K562 (cell line): Measurements from ENCODE around the gene CCDC178.

Experiments used
- MAX ChIP-seq: sonication (generic); formaldehyde crosslinking; IDR thresholded peaks from 2 replicates; pipeline ENCODE4 v1.9.0; 2022; ENCODE audit warnings: mild to moderate bottlenecking, missing genetic modification reagents
- TAF1 ChIP-seq: IDR thresholded peaks from 2 replicates; pipeline ENCODE4 v1.6.1; 2011; ENCODE audit warnings: mild to moderate bottlenecking, low read length, moderate library complexity; ENCODE audit not compliant: insufficient read depth, control insufficient read depth, severe bottlenecking; ENCODE audit errors: extremely low read depth
- ZNF133 ChIP-seq: fragments of 250-450 bp; sonication (Bioruptor Pico); IDR thresholded peaks from 2 replicates; pipeline ENCODE4 v1.4.0; 2020; ENCODE audit warnings: mild to moderate bottlenecking
- ZNF274 ChIP-seq: IDR thresholded peaks from 2 replicates; pipeline ENCODE4 v1.6.1; 2011; ENCODE audit warnings: low read depth, mild to moderate bottlenecking, low read length, moderate library complexity, borderline replicate concordance
- TF ChIP-seq, protein P1 (sequence below): fragments of 450-650 bp; formaldehyde crosslinking; IDR thresholded peaks from 2 replicates; pipeline ENCODE4 v1.4.0; 2022; ENCODE audit warnings: missing genetic modification characterization

DNA sequence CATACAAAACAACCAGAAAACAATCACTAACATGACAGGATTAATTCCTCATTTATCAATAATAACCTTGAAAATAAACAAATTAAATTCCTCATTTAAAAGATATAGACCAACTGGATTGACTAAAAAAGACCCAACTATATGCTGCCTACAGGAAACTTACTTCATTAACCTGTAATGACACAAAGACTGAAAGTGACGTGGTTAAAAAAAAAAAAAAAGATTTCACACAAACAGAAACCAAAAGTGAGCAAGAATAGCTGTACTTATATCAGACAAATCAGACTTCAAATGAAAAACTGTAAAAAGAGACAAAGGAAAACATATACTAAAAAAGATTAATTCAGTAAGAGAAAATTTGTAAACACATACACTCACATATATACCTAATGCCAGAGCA, 201.2 kb downstream of the CCDC178 start:
- TF ChIP-seq ZNF274: no peak
- TF ChIP-seq ZNF133 (CRISPR knock-in tag): no peak
- no peak for TF ChIP-seq MAX (CRISPR knock-in tag)
- TF ChIP-seq, protein P1, sequence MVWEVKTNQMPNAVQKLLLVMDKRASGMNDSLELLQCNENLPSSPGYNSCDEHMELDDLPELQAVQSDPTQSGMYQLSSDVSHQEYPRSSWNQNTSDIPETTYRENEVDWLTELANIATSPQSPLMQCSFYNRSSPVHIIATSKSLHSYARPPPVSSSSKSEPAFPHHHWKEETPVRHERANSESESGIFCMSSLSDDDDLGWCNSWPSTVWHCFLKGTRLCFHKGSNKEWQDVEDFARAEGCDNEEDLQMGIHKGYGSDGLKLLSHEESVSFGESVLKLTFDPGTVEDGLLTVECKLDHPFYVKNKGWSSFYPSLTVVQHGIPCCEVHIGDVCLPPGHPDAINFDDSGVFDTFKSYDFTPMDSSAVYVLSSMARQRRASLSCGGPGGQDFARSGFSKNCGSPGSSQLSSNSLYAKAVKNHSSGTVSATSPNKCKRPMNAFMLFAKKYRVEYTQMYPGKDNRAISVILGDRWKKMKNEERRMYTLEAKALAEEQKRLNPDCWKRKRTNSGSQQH (CRISPR knock-in tag): no peak
- no peak for TF ChIP-seq TAF1
